OCI-LY7 (cell line): ENCODE results near the gene SAP30BP. TPM values are rescaled to one million over a fixed set of nuclear protein-coding genes. Genes with fewer than 3 reads are reported as not detected.

ENCODE experiments used
- BruUV-seq: library from RNA; stranded (reverse); fragments of 400-500 nt; replicated peaks from 2 replicates; lab custom pipeline; 2021; lab: Mats Ljungman, UMichigan
- CTCF ChIA-PET: fragments of 300-600 bp; sonication (Branson Sonifier 250); formaldehyde crosslinking; loops from one replicate; lab custom pipeline; 2022; ENCODE audit warnings: antibody characterized with exemption; ENCODE audit not compliant: unreplicated experiment; lab: Charles Lee
- POLR2A ChIA-PET: fragments of 300-600 bp; sonication (Branson Sonifier 250); formaldehyde crosslinking; loops from one replicate; lab custom pipeline; 2022; ENCODE audit warnings: antibody characterized with exemption; lab: Charles Lee
- DNase-seq: peaks from one replicate; pipeline ENCODE4 v3.0.0-alpha.2; 2015; ENCODE audit warnings: low spot score
- H2AFZ ChIP-seq: fragments of 200-600 bp; sonication (generic), shearing (Covaris generic); 2 replicates; pipeline ENCODE4 v1.6.1; 2014; ENCODE audit warnings: mild to moderate bottlenecking, antibody characterized with exemption, low read length, moderate library complexity
- H3K27ac ChIP-seq: fragments of 200-600 bp; sonication (generic); 2 replicates; pipeline ENCODE4 v1.5.1; 2014; ENCODE audit warnings: mixed run types, low read depth, mild to moderate bottlenecking, moderate library complexity, low read length, inconsistent platforms; ENCODE audit not compliant: poor library complexity, severe bottlenecking
- H3K36me3 ChIP-seq: fragments of 200-600 bp; sonication (generic); 2 replicates; pipeline ENCODE4 v1.6.1; 2014; ENCODE audit warnings: mild to moderate bottlenecking, antibody characterized with exemption, low read length, moderate library complexity, mixed read lengths; ENCODE audit not compliant: insufficient read depth
- H3K4me1 ChIP-seq: fragments of 200-600 bp; sonication (generic); 2 replicates; pipeline ENCODE4 v1.5.1; 2014; ENCODE audit warnings: mild to moderate bottlenecking, low read length; ENCODE audit not compliant: insufficient read depth, poor library complexity, severe bottlenecking
- H3K4me2 ChIP-seq: fragments of 200-600 bp; sonication (generic); 2 replicates; pipeline ENCODE4 v1.6.1; 2014; ENCODE audit warnings: mild to moderate bottlenecking, low read length
- H3K4me3 ChIP-seq: fragments of 200-600 bp; sonication (generic); 2 replicates; pipeline ENCODE4 v1.5.1; 2014; ENCODE audit warnings: mild to moderate bottlenecking, low read depth, low read length; ENCODE audit not compliant: poor library complexity, severe bottlenecking
- H3K79me2 ChIP-seq: fragments of 200-600 bp; sonication (generic); 2 replicates; pipeline ENCODE4 v1.6.1; 2016; ENCODE audit warnings: low read depth, mild to moderate bottlenecking, low read length, moderate library complexity, mixed read lengths; ENCODE audit not compliant: insufficient read depth
- H3K9me2 ChIP-seq: fragments of 200-600 bp; sonication (generic); 2 replicates; pipeline ENCODE4 v1.6.1; 2016; ENCODE audit warnings: mild to moderate bottlenecking, low read length, mixed read lengths; ENCODE audit not compliant: insufficient read depth
- H3K9me3 ChIP-seq: fragments of 200-600 bp; sonication (generic); 2 replicates; pipeline ENCODE4 v1.6.1; 2014; ENCODE audit warnings: mild to moderate bottlenecking, mixed run types, low read length, mixed read lengths
- H4K20me1 ChIP-seq: fragments of 200-600 bp; sonication (generic); 2 replicates; pipeline ENCODE4 v1.6.1; 2014; ENCODE audit warnings: mild to moderate bottlenecking, antibody characterized with exemption, low read length, moderate library complexity, mixed read lengths; ENCODE audit not compliant: insufficient read depth
- EZH2phosphoT487 ChIP-seq: fragments of 200-600 bp; sonication (generic); IDR thresholded peaks from 2 replicates; pipeline ENCODE4 v1.6.1; 2018; ENCODE audit warnings: low read depth, borderline replicate concordance, mild to moderate bottlenecking, mixed run types, antibody characterized with exemption, low read length, moderate library complexity, mixed read lengths
- intact Hi-C: fragments of 100-400 bp; cut with micrococcal nuclease; formaldehyde crosslinking; loops from one replicate; pipeline ENCODE4 v1.10.0; 2022; ENCODE audit not compliant: unreplicated experiment
- total RNA-seq, 2 experiments: library from RNA; depleted of rRNA in 1 of 2; stranded (reverse); fragments of >200 nt in 1 of 2; shearing (Covaris generic) in 1 of 2; gene quantifications; 2 replicates each; pipeline ENCODE4 v1.2.3, GENCODE V29; 2014 to 2022
- TF ChIP-seq, protein P1 (sequence below): fragments of 200-600 bp; sonication (generic); conservative IDR thresholded peaks from 2 replicates; pipeline ENCODE4 v1.5.1; 2014; ENCODE audit warnings: mild to moderate bottlenecking, antibody characterized with exemption, low read length, moderate library complexity, mixed read lengths

The SAP30BP gene
- total RNA-seq, 2 experiments from 2014 or later: 127 to 187 TPM

DNA sequence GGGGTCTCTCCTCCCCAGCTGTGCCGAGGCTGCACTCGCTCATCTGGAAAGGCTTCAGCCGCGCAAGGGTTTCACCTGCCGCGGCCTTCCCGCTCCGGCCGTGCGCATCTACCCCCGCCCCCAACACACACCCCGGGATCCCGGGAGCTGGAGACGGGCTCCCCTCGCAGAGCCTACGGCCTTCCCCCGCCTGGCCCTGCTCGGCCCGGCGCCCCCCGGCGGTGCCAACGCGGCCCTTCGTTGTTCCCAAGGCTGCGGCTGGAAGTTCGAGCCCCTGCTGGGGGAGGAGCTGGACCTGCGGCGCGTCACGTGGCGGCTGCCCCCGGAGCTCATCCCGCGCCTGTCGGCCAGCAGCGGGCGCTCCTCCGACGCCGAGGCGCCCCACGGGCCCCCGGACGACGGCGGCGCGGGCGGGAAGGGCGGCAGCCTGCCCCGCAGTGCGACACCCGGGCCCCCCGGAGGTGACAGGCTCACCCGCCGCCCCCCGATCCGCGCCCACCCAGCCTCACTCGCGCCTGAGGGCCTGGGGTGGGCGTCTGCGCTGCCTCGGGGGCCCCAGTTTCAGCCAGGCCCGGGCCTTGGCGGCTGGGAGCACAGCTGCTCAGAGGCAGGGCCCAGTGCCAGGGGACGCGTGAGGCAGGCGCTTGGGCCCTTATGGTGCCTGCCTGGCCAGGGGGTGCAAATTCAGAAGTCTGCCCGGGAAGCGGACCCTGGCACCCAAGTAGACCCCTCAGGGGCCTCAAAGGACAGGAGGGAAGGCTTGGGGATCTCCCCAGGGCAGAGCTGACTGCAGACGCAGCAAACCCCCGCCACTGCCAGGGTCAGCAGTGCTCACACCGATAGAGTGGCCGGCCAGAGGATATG is 86.6 kb downstream of the SAP30BP start:
- Histone ChIP-seq H3K4me3 (peak overlapping the region; percentile 67), H2AFZ (peak overlapping the region; percentile 84), H3K36me3 (no peaks in the 10 kb centered on the region), H4K20me1 (no peaks in the 10 kb centered on the region), H3K9me2 (no peaks in the 10 kb centered on the region), H3K4me2 (peak overlapping the region; percentile 77), H3K4me1 (peaks cover 39% of the 10 kb centered on the region), H3K9me3 (no peaks in the 10 kb centered on the region), H3K79me2 (no peaks in the 10 kb centered on the region), H3K27ac (peak overlapping the region; percentile 15)
- ChIA-PET POLR2A (interaction anchor here (0.5 to 1.4 kb wide), 12 partner anchors 8 to 192 kb away, joined by 3 to 6 read pairs (median 3); partner anchors contain the start of gene SAP30BP), CTCF (interaction anchor here (0.7 to 2.5 kb wide), 14 partner anchors 9 to 297 kb away, joined by 3 to 15 read pairs (median 6); partner anchors contain the start of genes GALK1, RECQL5, SAP30BP and SMIM5)
- DNase-seq: peak; percentile 92
- BruUV-seq: no TSS peak
- intact Hi-C loops: loop anchor here (5.0 kb wide), 2 partner anchors 94 to 326 kb away; no protein-coding TSS in a partner anchor
- TF ChIP-seq, protein P1, sequence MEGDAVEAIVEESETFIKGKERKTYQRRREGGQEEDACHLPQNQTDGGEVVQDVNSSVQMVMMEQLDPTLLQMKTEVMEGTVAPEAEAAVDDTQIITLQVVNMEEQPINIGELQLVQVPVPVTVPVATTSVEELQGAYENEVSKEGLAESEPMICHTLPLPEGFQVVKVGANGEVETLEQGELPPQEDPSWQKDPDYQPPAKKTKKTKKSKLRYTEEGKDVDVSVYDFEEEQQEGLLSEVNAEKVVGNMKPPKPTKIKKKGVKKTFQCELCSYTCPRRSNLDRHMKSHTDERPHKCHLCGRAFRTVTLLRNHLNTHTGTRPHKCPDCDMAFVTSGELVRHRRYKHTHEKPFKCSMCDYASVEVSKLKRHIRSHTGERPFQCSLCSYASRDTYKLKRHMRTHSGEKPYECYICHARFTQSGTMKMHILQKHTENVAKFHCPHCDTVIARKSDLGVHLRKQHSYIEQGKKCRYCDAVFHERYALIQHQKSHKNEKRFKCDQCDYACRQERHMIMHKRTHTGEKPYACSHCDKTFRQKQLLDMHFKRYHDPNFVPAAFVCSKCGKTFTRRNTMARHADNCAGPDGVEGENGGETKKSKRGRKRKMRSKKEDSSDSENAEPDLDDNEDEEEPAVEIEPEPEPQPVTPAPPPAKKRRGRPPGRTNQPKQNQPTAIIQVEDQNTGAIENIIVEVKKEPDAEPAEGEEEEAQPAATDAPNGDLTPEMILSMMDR: peak; percentile 95
- no peak for TF ChIP-seq EZH2phosphoT487

DNA sequence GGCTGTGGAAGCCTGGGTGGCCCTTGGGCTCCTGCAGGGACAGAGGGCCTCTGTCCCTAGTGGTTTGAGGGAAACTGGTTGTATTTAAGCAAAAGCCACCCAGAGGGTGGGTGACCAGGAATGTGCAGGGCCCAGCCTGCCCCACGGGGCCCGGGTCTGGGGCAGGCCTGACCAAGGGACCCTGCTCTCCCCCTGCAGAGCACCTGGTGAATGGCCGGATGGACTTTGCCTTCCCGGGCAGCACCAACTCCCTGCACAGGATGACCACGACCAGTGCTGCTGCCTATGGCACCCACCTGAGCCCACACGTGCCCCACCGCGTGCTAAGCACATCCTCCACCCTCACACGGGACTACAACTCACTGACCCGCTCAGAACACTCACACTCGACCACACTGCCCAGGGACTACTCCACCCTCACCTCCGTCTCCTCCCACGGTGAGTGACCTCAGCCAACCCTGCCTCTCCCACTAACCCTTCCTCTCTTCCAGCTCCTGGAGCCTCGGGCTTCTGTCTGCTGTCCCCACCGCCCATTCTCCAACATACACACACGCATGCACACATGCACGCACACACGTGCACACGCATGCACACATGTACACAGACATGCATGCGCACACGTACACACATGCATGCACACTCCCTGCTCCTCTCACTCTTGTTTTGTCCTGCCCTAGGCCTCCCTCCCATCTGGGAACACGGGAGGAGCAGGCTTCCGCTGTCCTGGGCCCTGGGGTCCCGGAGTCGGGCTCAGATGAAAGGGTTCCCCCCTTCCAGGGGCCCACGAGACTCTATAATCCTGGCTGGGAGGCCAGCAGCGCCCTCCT is 87.5 kb downstream of the SAP30BP start:
- Histone ChIP-seq H3K36me3 (no peaks in the 10 kb centered on the region), H3K9me2 (no peaks in the 10 kb centered on the region), H3K4me2 (peak overlapping the region; percentile 77), H3K9me3 (no peaks in the 10 kb centered on the region), H3K27ac (no peak overlapping the region), H2AFZ (peak overlapping the region; percentile 84; the same call in 1 of the 2 replicates), H3K4me3 (peak overlapping the region; percentile 67), H3K4me1 (peaks cover 30% of the 10 kb centered on the region), H3K79me2 (no peaks in the 10 kb centered on the region), H4K20me1 (no peaks in the 10 kb centered on the region)
- CTCF ChIA-PET: interaction anchor here (1.1 to 2.5 kb wide), 3 partner anchors 10 to 298 kb away, joined by 6 to 15 read pairs (median 6); partner anchors contain the start of genes GALK1 and TMEM94
- intact Hi-C loops: loop anchor here (5.0 kb wide), 2 partner anchors 93 to 327 kb away; no protein-coding TSS in a partner anchor
- TF ChIP-seq, protein P1: no peak
- POLR2A ChIA-PET: interaction anchor here (1.1 to 1.4 kb wide), 2 partner anchors 8 to 17 kb away, joined by 4 to 5 read pairs; no protein-coding TSS in a partner anchor
- DNase-seq: no peak
- BruUV-seq: no TSS peak
